K562 (cell line): ENCODE results near the gene KIF5A. TPM values are rescaled to one million over a fixed set of nuclear protein-coding genes. Genes with fewer than 3 reads are reported as not detected.

Experiments
- ELF2 ChIP-seq: fragments of 250-450 bp; sonication (Bioruptor Pico); IDR thresholded peaks from 2 replicates; pipeline ENCODE4 v1.5.0; 2021; ENCODE audit warnings: mild to moderate bottlenecking
- GABPA ChIP-seq: fragments of 200-800 bp; sonication (Bioruptor generic); conservative IDR thresholded peaks from 2 replicates; pipeline ENCODE4 v1.6.1; 2016; ENCODE audit warnings: low read depth, missing genetic modification characterization, missing compliant biosample characterization
- HDGF ChIP-seq: fragments of 450-650 bp; IDR thresholded peaks from 2 replicates; pipeline ENCODE4 v1.6.1; 2016
- HOMEZ ChIP-seq: fragments of 250-450 bp; sonication (Bioruptor Pico); IDR thresholded peaks from 2 replicates; pipeline ENCODE4 v1.4.0; 2020; ENCODE audit warnings: mild to moderate bottlenecking, moderate library complexity
- JUNB ChIP-seq: fragments of 450-650 bp; formaldehyde crosslinking; conservative IDR thresholded peaks from 2 replicates; pipeline ENCODE4 v1.4.0; 2020; ENCODE audit warnings: mild to moderate bottlenecking
- KLF10 ChIP-seq: fragments of 250-450 bp; sonication (Bioruptor Pico); IDR thresholded peaks from 2 replicates; pipeline ENCODE4 v1.6.1; 2021; ENCODE audit warnings: matching md5 sums
- LCOR ChIP-seq: sonication (generic); formaldehyde crosslinking; IDR thresholded peaks from 2 replicates; pipeline ENCODE4 v1.8.0; 2022; ENCODE audit warnings: mild to moderate bottlenecking, missing genetic modification reagents
- MEF2A ChIP-seq: IDR thresholded peaks from 2 replicates; pipeline ENCODE4 v1.6.1; 2011; ENCODE audit warnings: low read depth, mild to moderate bottlenecking, low read length, moderate library complexity; ENCODE audit not compliant: control insufficient read depth
- MYC ChIP-seq, 2 experiments: fragments of 250-450 bp in 1 of 2; sonication (Bioruptor Pico) in 1 of 2; IDR thresholded peaks; 2 replicates each; pipeline versions ENCODE4 v1.5.1 to v1.6.1; 2012 to 2021; ENCODE audit warnings: low read depth in 2 of 2, borderline replicate concordance in 1 of 2, improper control_type of control experiment in 1 of 2, low read length in 1 of 2, mild to moderate bottlenecking in 1 of 2, moderate library complexity in 1 of 2
- NFIX ChIP-seq: fragments of 250-450 bp; sonication (Bioruptor Pico); IDR thresholded peaks from 2 replicates; pipeline ENCODE4 v1.4.0; 2020; ENCODE audit warnings: low read depth, mild to moderate bottlenecking, moderate library complexity
- NR1H2 ChIP-seq: sonication (generic); formaldehyde crosslinking; IDR thresholded peaks from 2 replicates; pipeline ENCODE4 v1.4.0; 2020; ENCODE audit warnings: mild to moderate bottlenecking, missing genetic modification reagents
- NR2C2 ChIP-seq, 2 experiments: fragments of 200-800 bp in 1 of 2; sonication (Bioruptor generic) in 1 of 2; sonication (generic) in 1 of 2; formaldehyde crosslinking in 1 of 2; IDR thresholded peaks; 2 replicates each; pipeline versions ENCODE4 v1.6.1 to v1.8.0; 2016 to 2022; ENCODE audit warnings: mild to moderate bottlenecking in 1 of 2, missing compliant biosample characterization in 1 of 2, missing genetic modification characterization in 1 of 2, missing genetic modification reagents in 1 of 2
- NR4A1 ChIP-seq, 2 experiments: fragments of 250-450 bp in 1 of 2; fragments of 450-650 bp in 1 of 2; sonication (Bioruptor Pico) in 1 of 2; IDR thresholded peaks; 2 replicates each; pipeline versions ENCODE4 v1.4.0 to v1.6.1; 2016 to 2020; ENCODE audit warnings: mild to moderate bottlenecking in 2 of 2, missing compliant biosample characterization in 1 of 2, missing genetic modification characterization in 1 of 2, moderate library complexity in 1 of 2
- PHB ChIP-seq: fragments of 250-450 bp; sonication (Bioruptor Pico); IDR thresholded peaks from 2 replicates; pipeline ENCODE4 v1.5.0; 2021
- POLR2AphosphoS2 ChIP-seq: IDR thresholded peaks from 2 replicates; pipeline ENCODE4 v1.6.1; 2012; ENCODE audit warnings: low read length, improper control_type of control experiment
- POLR2H ChIP-seq: IDR thresholded peaks from 2 replicates; pipeline ENCODE4 v1.6.1; 2016; ENCODE audit warnings: missing genetic modification characterization, low read depth, mild to moderate bottlenecking, control low read depth, missing compliant biosample characterization, moderate library complexity
- SNRNP70 ChIP-seq: fragments of 200-400 bp; formaldehyde crosslinking; optimal IDR thresholded peaks from 2 replicates; pipeline ENCODE3; 2017; ENCODE audit warnings: low read depth, low read length
- TCF3 ChIP-seq: sonication (generic); formaldehyde crosslinking; IDR thresholded peaks from 2 replicates; pipeline ENCODE4 v1.4.0; 2020; ENCODE audit warnings: mild to moderate bottlenecking, missing genetic modification reagents
- TCF7 ChIP-seq: sonication (generic); IDR thresholded peaks from 2 replicates; pipeline ENCODE4 v1.6.1; 2016; ENCODE audit warnings: antibody characterized with exemption, borderline replicate concordance
- THRAP3 ChIP-seq: fragments of 450-650 bp; IDR thresholded peaks from 2 replicates; pipeline ENCODE4 v1.6.1; 2016; ENCODE audit warnings: mild to moderate bottlenecking, inconsistent platforms, borderline replicate concordance
- ZFX ChIP-seq: sonication (generic); formaldehyde crosslinking; IDR thresholded peaks from 2 replicates; pipeline ENCODE4 v1.8.0; 2022; ENCODE audit warnings: mild to moderate bottlenecking, missing genetic modification reagents, moderate library complexity
- ZNF507 ChIP-seq: conservative IDR thresholded peaks from 2 replicates; pipeline ENCODE4 v1.6.1; 2017; ENCODE audit warnings: missing genetic modification characterization, missing compliant biosample characterization
- ZNF76 ChIP-seq: fragments of 250-450 bp; sonication (Bioruptor Pico); IDR thresholded peaks from 2 replicates; pipeline ENCODE4 v1.4.0; 2020; ENCODE audit warnings: mild to moderate bottlenecking, moderate library complexity, borderline replicate concordance
- polyA plus RNA-seq, 8 experiments: library from polyadenylated mRNA; depleted of rRNA in 4 of 8; stranded (reverse) in 5 of 8; unstranded in 3 of 8; fragments of >200 nt; fragmentation: Nextera tagmentation in 2 of 8; fragmentation: Illumina TruSeq in 1 of 8; extraction: Ambion mirVana in 2 of 8; extraction: Trizol in 1 of 8; gene quantifications; 2 replicates each; pipeline versions ENCODE4 v1.2.1 to v1.2.3, GENCODE V29; 2011 to 2014; ENCODE audit warnings: inconsistent platforms in 1 of 8, missing spikeins in 1 of 8
- total RNA-seq, 7 experiments: library from RNA; depleted of rRNA in 6 of 7; stranded (reverse); fragments of >200 nt in 6 of 7; fragmentation: Illumina TruSeq in 2 of 7; extraction: Trizol in 2 of 7; gene quantifications; 2 replicates each; pipeline versions ENCODE4 v1.2.1 to v1.2.3, GENCODE V29; 2011 to 2021; ENCODE audit warnings: low replicate concordance in 1 of 7
- TF ChIP-seq, protein P1 (sequence below): sonication (generic); formaldehyde crosslinking; IDR thresholded peaks from 2 replicates; pipeline ENCODE4 v1.5.0; 2020; ENCODE audit warnings: missing genetic modification reagents
- TF ChIP-seq, protein P2 (sequence below): fragments of 450-650 bp; formaldehyde crosslinking; IDR thresholded peaks from 2 replicates; pipeline ENCODE4 v1.4.0; 2020; ENCODE audit warnings: mild to moderate bottlenecking, moderate library complexity

Gene KIF5A
- total and polyA plus RNA-seq, 9 of the 15 experiments (the other 6 are each of a cell fraction or from before 2014, with no cell fraction given): 3.4 to 17.7 (median 8.0) TPM

DNA sequence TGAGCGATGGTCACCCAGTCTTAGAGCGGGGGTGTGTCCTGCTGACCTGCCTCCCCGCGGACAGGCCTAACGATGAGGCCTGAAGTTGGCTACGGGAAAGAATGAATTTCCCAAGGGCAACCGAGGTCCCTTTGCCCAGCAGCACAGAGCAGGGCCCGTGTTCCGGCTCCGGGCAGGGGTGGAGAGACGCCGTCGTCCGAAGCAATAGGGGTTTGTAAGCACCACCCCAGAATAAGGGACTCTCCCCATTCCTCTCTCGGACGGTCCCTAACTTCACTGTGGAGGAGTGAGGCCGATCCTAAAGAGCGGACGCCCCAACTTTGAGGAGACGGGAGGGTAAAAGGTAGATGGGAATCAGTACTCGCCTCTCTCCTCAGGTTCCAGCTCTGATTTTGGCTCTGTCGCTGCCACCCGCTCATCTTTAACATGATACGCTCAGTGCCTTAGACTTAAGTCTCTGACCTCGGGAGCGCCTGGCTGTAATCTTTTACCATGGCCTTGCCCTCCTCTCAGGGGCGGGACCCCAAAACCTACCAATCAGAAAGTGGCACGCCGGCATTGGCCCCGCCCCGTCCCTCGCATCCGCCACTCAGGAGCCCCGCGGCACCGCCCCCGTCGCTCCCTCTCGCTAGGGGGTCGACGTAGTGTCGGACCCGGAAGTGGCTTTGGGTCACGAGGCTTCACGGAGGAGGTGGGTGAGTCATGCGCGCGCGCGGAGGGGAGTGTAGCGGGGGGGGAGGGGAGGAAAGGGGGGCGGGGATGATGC, 29.6 kb upstream of the KIF5A start, which contains the start of gene DDIT3 (continued):
- TF ChIP-seq, protein P1, sequence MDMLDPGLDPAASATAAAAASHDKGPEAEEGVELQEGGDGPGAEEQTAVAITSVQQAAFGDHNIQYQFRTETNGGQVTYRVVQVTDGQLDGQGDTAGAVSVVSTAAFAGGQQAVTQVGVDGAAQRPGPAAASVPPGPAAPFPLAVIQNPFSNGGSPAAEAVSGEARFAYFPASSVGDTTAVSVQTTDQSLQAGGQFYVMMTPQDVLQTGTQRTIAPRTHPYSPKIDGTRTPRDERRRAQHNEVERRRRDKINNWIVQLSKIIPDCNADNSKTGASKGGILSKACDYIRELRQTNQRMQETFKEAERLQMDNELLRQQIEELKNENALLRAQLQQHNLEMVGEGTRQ (CRISPR knock-in tag): peak; percentile 85
- TF ChIP-seq ZNF76 (CRISPR knock-in tag) (no peak), NR4A1 (CRISPR knock-in tag; IDR thresholded peaks at IDR 0.05) (0 out of 2 replicates have a peak, but pooled peaks have one; percentile 44), NR4A1 (tag; IDR thresholded peaks at IDR 0.05) (no peak; the same call in 1 of the 2 replicates), THRAP3 (peak; percentile 68; the same call in 1 of the 2 replicates), LCOR (peak; percentile 97), GABPA (no peak), HDGF (no peak), POLR2AphosphoS2 (peak; percentile 94; the same call in 1 of the 2 replicates), JUNB (CRISPR knock-in tag) (no peak), POLR2H (tag) (peak; percentile 99), ELF2 (peak; percentile 69), TCF3 (CRISPR knock-in tag) (no peak), KLF10 (CRISPR knock-in tag) (0 out of 2 replicates have a peak, but pooled peaks have one; percentile 15), NR1H2 (CRISPR knock-in tag) (peak; percentile 62; the same call in 1 of the 2 replicates), SNRNP70 (no peak), HOMEZ (CRISPR knock-in tag) (no peak), ZFX (CRISPR knock-in tag) (peak; percentile 85), MYC (IDR thresholded peaks at IDR 0.05; ENCODE audit: low read depth, low read length) (peak; percentile 94), MYC (CRISPR knock-in tag; IDR thresholded peaks at IDR 0.05; ENCODE audit: borderline replicate concordance, low read depth) (peak; percentile 43; the same call in 1 of the 2 replicates), MEF2A (no peak), PHB (CRISPR knock-in tag) (0 out of 2 replicates have a peak, but pooled peaks have one; percentile 30), NR2C2 (CRISPR knock-in tag; IDR thresholded peaks at IDR 0.05) (peak; percentile 83), NR2C2 (tag; IDR thresholded peaks at IDR 0.05) (peak; percentile 90), NFIX (CRISPR knock-in tag) (no peak), TCF7 (no peak), ZNF507 (tag) (no peak)
- TF ChIP-seq, protein P2, sequence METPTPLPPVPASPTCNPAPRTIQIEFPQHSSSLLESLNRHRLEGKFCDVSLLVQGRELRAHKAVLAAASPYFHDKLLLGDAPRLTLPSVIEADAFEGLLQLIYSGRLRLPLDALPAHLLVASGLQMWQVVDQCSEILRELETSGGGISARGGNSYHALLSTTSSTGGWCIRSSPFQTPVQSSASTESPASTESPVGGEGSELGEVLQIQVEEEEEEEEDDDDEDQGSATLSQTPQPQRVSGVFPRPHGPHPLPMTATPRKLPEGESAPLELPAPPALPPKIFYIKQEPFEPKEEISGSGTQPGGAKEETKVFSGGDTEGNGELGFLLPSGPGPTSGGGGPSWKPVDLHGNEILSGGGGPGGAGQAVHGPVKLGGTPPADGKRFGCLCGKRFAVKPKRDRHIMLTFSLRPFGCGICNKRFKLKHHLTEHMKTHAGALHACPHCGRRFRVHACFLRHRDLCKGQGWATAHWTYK (CRISPR knock-in tag): peak; percentile 86
